ENCODE data around the gene SAP30L.

The SAP30L gene

GRCh38 chr5:154440540-154440939 lies 5.3 kb upstream of the SAP30L start:
- CTCF ChIA-PET, result interaction anchor here (1.0 to 1.7 kb wide), 4 partner anchors 9 to 36 kb away, joined by 3 to 5 read pairs (median 4); no protein-coding TSS in a partner anchor
- DNase-seq (ENCODE audit: extremely low spot score), result no peak
- TF ChIP-seq CTCF (IDR thresholded peaks at IDR 0.05; ENCODE audit: control extremely low read depth, extremely low read depth, low read depth, missing control alignments), result no peak
- POLR2A ChIA-PET, result no interaction called here

GRCh38 chr5:154442801-154443200 lies 3.0 kb upstream of the SAP30L start:
- DNase-seq (ENCODE audit: extremely low spot score), result no peak
- TF ChIP-seq CTCF (IDR thresholded peaks at IDR 0.05; ENCODE audit: control extremely low read depth, extremely low read depth, low read depth, missing control alignments), result no peak
- POLR2A ChIA-PET, result no interaction called here
- CTCF ChIA-PET, result no interaction called here

GRCh38 chr5:154444556-154445421 lies 1.0 kb upstream of the SAP30L start:
- TF ChIP-seq CTCF (IDR thresholded peaks at IDR 0.05; ENCODE audit: control extremely low read depth, extremely low read depth, low read depth, missing control alignments), result no peak
- ChIA-PET CTCF (interaction anchor here (0.9 to 1.3 kb wide), 3 partner anchors 17 to 23 kb away, joined by 3 to 5 read pairs (median 3); no protein-coding TSS in a partner anchor), POLR2A (no interaction called here)
- peak; percentile 40 for DNase-seq (ENCODE audit: extremely low spot score)

- no peak for TF ChIP-seq CTCF (IDR thresholded peaks at IDR 0.05; ENCODE audit: control extremely low read depth, extremely low read depth, low read depth, missing control alignments)
- CTCF ChIA-PET, result interaction anchor here (0.9 to 7.8 kb wide), 6 partner anchors 9 to 374 kb away, joined by 3 to 38 read pairs (median 4); no protein-coding TSS in a partner anchor
These were observed 645 bp downstream of the SAP30L start for GRCh38 chr5:154446195-154447088.

GRCh38 chr5:154447089-154447725 lies 1.4 kb downstream of the SAP30L start:
- DNase-seq (ENCODE audit: extremely low spot score), result no peak
- no peak for TF ChIP-seq CTCF (IDR thresholded peaks at IDR 0.05; ENCODE audit: control extremely low read depth, extremely low read depth, low read depth, missing control alignments)
- CTCF ChIA-PET, result interaction anchor here (0.9 to 7.8 kb wide), 9 partner anchors 10 to 375 kb away, joined by 3 to 38 read pairs (median 4); no protein-coding TSS in a partner anchor
- POLR2A ChIA-PET, result no interaction called here

More at GRCh38 chr5:154446195-154447088, 645 bp downstream of the SAP30L start:
- DNase-seq (ENCODE audit: extremely low spot score), result peak; percentile 59
- POLR2A ChIA-PET, result no interaction called here

GRCh38 chr5:154449786-154450185 lies 4.0 kb downstream of the SAP30L start:
- no peak for DNase-seq (ENCODE audit: extremely low spot score)
- ChIA-PET POLR2A (no interaction called here), CTCF (interaction anchor here (1.2 to 7.8 kb wide), 9 partner anchors 12 to 1917 kb away, joined by 3 to 38 read pairs (median 5); no protein-coding TSS in a partner anchor)
- no peak for TF ChIP-seq CTCF (IDR thresholded peaks at IDR 0.05; ENCODE audit: control extremely low read depth, extremely low read depth, low read depth, missing control alignments)
